ENCODE results near the gene INO80D. TPM values are rescaled to one million over a fixed set of nuclear protein-coding genes. Genes with fewer than 3 reads are reported as not detected.
A peak's percentile ranks its signal among the peaks of the same experiment; 100 is the strongest.
"Not testable (repeated sequence)": the region's sequence is repeated elsewhere in the genome, so short reads cannot be mapped to it uniquely, and the experiment has no call there.

INO80D gene
- total RNA-seq, 2 donors from 2014 or later: 20.2 to 29.9 TPM

DNA sequence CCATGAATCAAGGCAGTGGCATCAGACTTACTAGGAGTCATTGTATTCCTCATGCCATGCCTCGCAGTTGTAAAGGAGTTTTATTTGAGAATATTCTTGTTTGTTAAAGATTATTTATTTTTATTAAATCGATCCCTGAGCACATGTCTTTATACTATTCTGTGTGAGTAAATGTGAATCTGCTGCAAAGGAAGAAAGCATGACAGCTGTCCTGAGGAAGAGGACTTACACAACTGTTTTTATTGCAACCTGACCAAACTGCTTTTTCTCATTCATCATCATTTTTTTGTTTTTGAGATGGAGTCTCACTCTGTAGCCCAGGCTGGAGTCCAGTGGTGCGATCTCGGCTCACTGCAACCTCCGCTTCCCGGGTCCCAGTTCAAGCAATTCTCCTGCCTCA lies 34.1 kb downstream of the INO80D start:
- intact Hi-C loops (cut with DNase I): no loop called here
- H3K27me3 ChIP-seq: no peaks in the 10 kb centered on the region

DNA sequence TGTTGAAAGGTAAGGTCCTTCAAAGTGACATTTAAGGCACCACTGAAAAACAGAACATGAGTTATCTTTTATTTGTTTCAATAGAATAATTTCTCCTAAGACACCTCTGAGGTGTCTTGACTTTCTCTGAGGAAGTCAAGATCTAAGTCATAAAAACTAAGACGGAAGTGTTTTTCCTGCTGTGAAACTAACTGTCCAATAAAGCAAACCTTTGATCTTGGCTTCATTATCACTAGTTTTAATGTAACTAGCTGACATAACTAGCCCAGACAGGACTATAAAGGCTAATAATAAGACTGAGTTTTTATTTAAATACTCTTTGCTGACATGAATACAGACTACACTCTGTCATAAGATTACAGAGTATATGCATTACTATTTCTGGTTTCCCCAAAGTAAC lies 36.6 kb downstream of the INO80D start:
- Histone ChIP-seq H3K9me3 (no peaks in the 10 kb centered on the region), H3K9ac (ENCODE audit: low read depth in 2 of 2, low read length in 2 of 2) (no peak overlapping the region), H3K36me3 (no peaks in the 10 kb centered on the region), H3K4me3 (no peak overlapping the region), H3K4me1 (peaks cover 4% of the 10 kb centered on the region), H3K27me3 (no peaks in the 10 kb centered on the region), H3K27ac (peak overlapping the region; percentile 19)
- TF ChIP-seq, protein P1, sequence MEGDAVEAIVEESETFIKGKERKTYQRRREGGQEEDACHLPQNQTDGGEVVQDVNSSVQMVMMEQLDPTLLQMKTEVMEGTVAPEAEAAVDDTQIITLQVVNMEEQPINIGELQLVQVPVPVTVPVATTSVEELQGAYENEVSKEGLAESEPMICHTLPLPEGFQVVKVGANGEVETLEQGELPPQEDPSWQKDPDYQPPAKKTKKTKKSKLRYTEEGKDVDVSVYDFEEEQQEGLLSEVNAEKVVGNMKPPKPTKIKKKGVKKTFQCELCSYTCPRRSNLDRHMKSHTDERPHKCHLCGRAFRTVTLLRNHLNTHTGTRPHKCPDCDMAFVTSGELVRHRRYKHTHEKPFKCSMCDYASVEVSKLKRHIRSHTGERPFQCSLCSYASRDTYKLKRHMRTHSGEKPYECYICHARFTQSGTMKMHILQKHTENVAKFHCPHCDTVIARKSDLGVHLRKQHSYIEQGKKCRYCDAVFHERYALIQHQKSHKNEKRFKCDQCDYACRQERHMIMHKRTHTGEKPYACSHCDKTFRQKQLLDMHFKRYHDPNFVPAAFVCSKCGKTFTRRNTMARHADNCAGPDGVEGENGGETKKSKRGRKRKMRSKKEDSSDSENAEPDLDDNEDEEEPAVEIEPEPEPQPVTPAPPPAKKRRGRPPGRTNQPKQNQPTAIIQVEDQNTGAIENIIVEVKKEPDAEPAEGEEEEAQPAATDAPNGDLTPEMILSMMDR (IDR thresholded peaks at IDR 0.05): no peak
- no peak for DNase-seq
- intact Hi-C loops (cut with DNase I): no loop called here

More for the DNA sequence above, 34.1 kb downstream of the INO80D start:
- DNase-seq: no peak
- Histone ChIP-seq H3K9ac (ENCODE audit: low read depth in 2 of 2, low read length in 2 of 2) (no peak overlapping the region), H3K4me3 (no peak overlapping the region), H3K27ac (no peak overlapping the region), H3K9me3 (no peaks in the 10 kb centered on the region), H3K4me1 (peaks cover 4% of the 10 kb centered on the region), H3K36me3 (no peaks in the 10 kb centered on the region)
- TF ChIP-seq, protein P1 (IDR thresholded peaks at IDR 0.05): no peak

DNA sequence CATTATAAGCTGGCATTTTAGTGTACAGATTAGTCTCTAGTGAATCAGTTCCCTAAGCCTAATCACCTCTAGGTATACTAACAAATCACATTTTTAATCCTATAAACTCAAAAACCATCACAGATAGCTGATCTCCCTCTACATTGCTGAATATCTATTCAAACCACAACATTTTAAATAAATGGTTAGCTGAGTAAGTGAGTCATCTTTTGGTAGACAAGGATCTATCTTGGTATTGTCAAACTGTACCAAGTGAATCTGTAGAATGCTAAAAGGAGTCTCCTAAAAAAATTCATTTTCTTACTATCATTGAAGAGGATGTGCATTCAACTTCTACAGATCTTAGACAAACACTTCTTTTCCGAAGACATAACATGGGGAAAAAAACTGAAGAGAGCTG lies 40.7 kb downstream of the INO80D start:
- H3K4me3 ChIP-seq: no peak overlapping the region
- H3K36me3 ChIP-seq: no peaks in the 10 kb centered on the region
- H3K9me3 ChIP-seq: no peaks in the 10 kb centered on the region
- peaks cover 4% of the 10 kb centered on the region for H3K4me1 ChIP-seq
- H3K27ac ChIP-seq: no peak overlapping the region
- no peak for DNase-seq
- H3K27me3 ChIP-seq: no peaks in the 10 kb centered on the region
- TF ChIP-seq, protein P1 (IDR thresholded peaks at IDR 0.05): no peak
- intact Hi-C loops (cut with DNase I): no loop called here
- H3K9ac ChIP-seq (ENCODE audit: low read depth in 2 of 2, low read length in 2 of 2): no peak overlapping the region

DNA sequence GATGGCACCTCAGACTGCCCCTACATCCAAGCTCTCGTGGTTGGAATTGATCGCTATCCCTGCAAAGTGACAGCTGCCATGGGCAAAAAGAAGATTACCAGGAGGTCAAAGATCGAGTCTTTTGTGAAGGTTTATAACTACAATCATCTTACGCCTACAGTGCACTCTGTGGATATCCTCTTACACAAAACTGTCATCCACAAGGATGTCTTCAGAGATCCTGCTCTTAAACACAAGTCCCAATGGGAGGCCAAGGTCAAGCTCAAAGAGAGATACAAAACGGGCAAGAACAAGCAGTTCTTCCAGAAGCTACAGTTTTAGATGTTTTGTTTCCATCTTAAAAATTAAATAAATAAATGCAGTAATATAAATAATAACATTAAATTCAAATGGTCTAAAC lies 45.4 kb downstream of the INO80D start:
- Histone ChIP-seq H3K27me3 (no peaks in the 10 kb centered on the region), H3K4me1 (no peaks in the 10 kb centered on the region), H3K36me3 (no peaks in the 10 kb centered on the region), H3K9ac (ENCODE audit: low read depth in 2 of 2, low read length in 2 of 2) (no peak overlapping the region), H3K4me3 (no peak overlapping the region), H3K27ac (no peak overlapping the region), H3K9me3 (no peaks in the 10 kb centered on the region)
- TF ChIP-seq, protein P1 (IDR thresholded peaks at IDR 0.05): no peak
- no peak for DNase-seq
- intact Hi-C loops (cut with DNase I): no loop called here

DNA sequence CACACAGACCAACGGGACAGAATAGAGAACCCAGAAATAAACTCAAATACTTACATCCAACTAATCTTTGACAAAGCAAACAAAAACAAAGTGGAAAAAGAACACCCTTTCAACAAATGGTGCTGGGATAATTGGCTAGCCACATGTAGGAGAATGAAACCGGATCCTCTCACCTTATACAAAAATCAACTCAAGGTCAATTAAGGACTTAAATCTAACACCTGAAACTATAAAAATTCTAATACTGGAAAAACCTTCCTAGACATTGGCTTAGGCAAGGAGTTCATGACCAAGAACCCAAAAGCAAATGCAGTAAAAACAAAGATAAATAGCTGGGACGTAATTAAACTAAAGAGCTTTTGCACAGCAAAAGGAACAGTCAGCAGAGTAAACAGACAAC lies 50.6 kb downstream of the INO80D start:
- intact Hi-C loops (cut with DNase I); H3K27me3 ChIP-seq; H3K4me3 ChIP-seq; H3K9me3 ChIP-seq; H3K4me1 ChIP-seq; H3K27ac ChIP-seq; H3K36me3 ChIP-seq; H3K9ac ChIP-seq (ENCODE audit: low read depth in 2 of 2, low read length in 2 of 2); DNase-seq: not testable (repeated sequence)

DNA sequence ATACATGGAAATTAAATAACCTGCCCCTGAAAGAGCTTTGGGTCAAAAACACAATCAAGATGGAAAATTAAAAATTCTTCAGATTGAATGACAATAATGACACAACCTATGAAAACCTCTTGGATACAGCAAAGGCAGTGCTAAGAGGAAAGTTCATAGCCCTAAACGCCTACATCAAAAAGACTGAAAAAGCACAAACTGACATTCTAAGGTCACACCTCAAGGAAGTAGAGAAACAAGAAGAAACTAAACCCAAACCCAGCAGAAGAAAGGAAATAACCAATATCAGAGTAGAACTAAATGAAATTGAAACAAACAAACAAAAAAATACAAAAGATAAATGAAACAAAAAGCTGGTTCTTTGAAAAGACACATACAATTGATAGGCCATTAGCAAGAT lies 52.5 kb downstream of the INO80D start:
- H3K4me1 ChIP-seq; H3K27ac ChIP-seq; H3K36me3 ChIP-seq; H3K4me3 ChIP-seq; H3K27me3 ChIP-seq; H3K9me3 ChIP-seq; intact Hi-C loops (cut with DNase I); DNase-seq; H3K9ac ChIP-seq (ENCODE audit: low read depth in 2 of 2, low read length in 2 of 2): not testable (repeated sequence)

Data from colonic mucosa (tissue), 4 donors.